Astrocyte (in vitro differentiated cells and primary cell): ENCODE results near the gene GALK2. TPM values are rescaled to one million over a fixed set of nuclear protein-coding genes. Genes with fewer than 3 reads are reported as not detected.

Experiments used
- DNase-seq: peaks from one replicate; pipeline ENCODE4 v3.0.0-alpha.2; 2010; ENCODE audit warnings: low read depth
- FAIRE-seq: peaks from 2 replicates; lab custom pipeline; 2011; peaks lifted over from hg19 to GRCh38; lab: Jason Lieb, UNC
- H2AFZ ChIP-seq: 2 replicates; pipeline ENCODE4 v1.6.0; 2012; ENCODE audit warnings: low read depth, low read length, inconsistent platforms
- H3K27ac ChIP-seq: 2 replicates; pipeline ENCODE4 v1.5.1; 2011; ENCODE audit warnings: low read depth, low read length, inconsistent platforms
- H3K27me3 ChIP-seq: 2 replicates; pipeline ENCODE4 v1.6.0; 2011; ENCODE audit warnings: low read length, inconsistent platforms; ENCODE audit not compliant: insufficient read depth
- H3K36me3 ChIP-seq: 2 replicates; pipeline ENCODE4 v1.5.1; 2011; ENCODE audit warnings: low read length, inconsistent platforms; ENCODE audit not compliant: insufficient read depth
- H3K4me1 ChIP-seq: 2 replicates; pipeline ENCODE4 v1.5.1; 2011; ENCODE audit warnings: low read length, inconsistent platforms; ENCODE audit not compliant: insufficient read depth
- H3K4me2 ChIP-seq: 2 replicates; pipeline ENCODE4 v1.6.0; 2012; ENCODE audit warnings: low read length, inconsistent platforms
- H3K4me3 ChIP-seq: 2 replicates; pipeline ENCODE4 v1.5.1; 2011; ENCODE audit warnings: low read depth, mild to moderate bottlenecking, low read length, inconsistent platforms; ENCODE audit not compliant: insufficient read depth
- H3K79me2 ChIP-seq: 2 replicates; pipeline ENCODE4 v1.6.0; 2012; ENCODE audit warnings: mild to moderate bottlenecking, low read length, inconsistent platforms; ENCODE audit not compliant: insufficient read depth
- H3K9ac ChIP-seq: 2 replicates; pipeline ENCODE4 v1.6.0; 2012; ENCODE audit warnings: mild to moderate bottlenecking, low read length, inconsistent platforms
- H3K9me3 ChIP-seq: 2 replicates; pipeline ENCODE4 v1.5.1; 2012; ENCODE audit warnings: low read depth, mild to moderate bottlenecking, low read length, inconsistent platforms; ENCODE audit not compliant: insufficient read depth
- H4K20me1 ChIP-seq: 2 replicates; pipeline ENCODE4 v1.6.0; 2012; ENCODE audit warnings: low read length, inconsistent platforms; ENCODE audit not compliant: insufficient read depth
- H3K27ac Mint-ChIP-seq: one replicate; pipeline ENCODE4 v1.8.0; 2021; ENCODE audit warnings: mild to moderate bottlenecking, mixed read lengths; ENCODE audit not compliant: unreplicated experiment
- H3K27me3 Mint-ChIP-seq: one replicate; pipeline ENCODE4 v1.8.0; 2021; ENCODE audit warnings: low read depth, mixed read lengths; ENCODE audit not compliant: unreplicated experiment
- H3K36me3 Mint-ChIP-seq: one replicate; pipeline ENCODE4 v1.8.0; 2021; ENCODE audit warnings: low read depth, mixed read lengths; ENCODE audit not compliant: unreplicated experiment
- H3K4me1 Mint-ChIP-seq: one replicate; pipeline ENCODE4 v1.8.0; 2021; ENCODE audit warnings: low read depth, mixed read lengths; ENCODE audit not compliant: unreplicated experiment
- H3K4me3 Mint-ChIP-seq: one replicate; pipeline ENCODE4 v1.8.0; 2021; ENCODE audit warnings: mild to moderate bottlenecking, moderate library complexity, mixed read lengths; ENCODE audit not compliant: unreplicated experiment
- H3K9me3 Mint-ChIP-seq: one replicate; pipeline ENCODE4 v1.8.0; 2021; ENCODE audit warnings: mild to moderate bottlenecking, mixed read lengths; ENCODE audit not compliant: unreplicated experiment
- CTCF ChIP-seq: IDR thresholded peaks from 2 replicates; pipeline ENCODE4 v1.5.1; 2011; ENCODE audit warnings: low read depth, mild to moderate bottlenecking, inconsistent platforms, low read length, moderate library complexity; ENCODE audit not compliant: insufficient read depth
- EZH2 ChIP-seq: IDR thresholded peaks from 2 replicates; pipeline ENCODE4 v1.6.1; 2012; ENCODE audit warnings: mild to moderate bottlenecking, low read length, inconsistent platforms; ENCODE audit not compliant: insufficient read depth
- total RNA-seq: library from RNA; stranded (reverse); gene quantifications from 2 replicates; pipeline ENCODE4 v1.2.1, GENCODE V29; 2021

The GALK2 gene
- total RNA-seq, 1 donor from 2014 or later, result 21.4 TPM

- no peaks in the 10 kb centered on the region for H3K4me1 ChIP-seq
- no peak overlapping the region for H3K4me3 Mint-ChIP-seq
- no peaks in the 10 kb centered on the region for H3K9me3 ChIP-seq
- DNase-seq (no peak), FAIRE-seq (no peak)
- no peak overlapping the region for H3K27ac Mint-ChIP-seq
- H3K27me3 Mint-ChIP-seq, result no peaks in the 10 kb centered on the region
- no peak overlapping the region for H3K27ac ChIP-seq
- H3K36me3 Mint-ChIP-seq, result peaks cover 2% of the 10 kb centered on the region
- no peak overlapping the region for H2AFZ ChIP-seq
- no peak overlapping the region for H3K4me3 ChIP-seq
- H3K4me2 ChIP-seq, result no peak overlapping the region
- no peaks in the 10 kb centered on the region for H3K9me3 Mint-ChIP-seq
- H3K36me3 ChIP-seq, result peaks cover 3% of the 10 kb centered on the region
- no peak overlapping the region for H3K9ac ChIP-seq
- peaks cover 3% of the 10 kb centered on the region for H4K20me1 ChIP-seq
- TF ChIP-seq EZH2 (no peak), CTCF (no peak)
- no peaks in the 10 kb centered on the region for H3K27me3 ChIP-seq
- H3K79me2 ChIP-seq, result no peaks in the 10 kb centered on the region
- peaks cover 8% of the 10 kb centered on the region for H3K4me1 Mint-ChIP-seq
These were observed 157.9 kb downstream of the GALK2 start for GRCh38 chr15:49327927-49328326.

- Histone ChIP-seq H4K20me1 (no peaks in the 10 kb centered on the region), H3K27me3 (no peaks in the 10 kb centered on the region), H3K79me2 (no peaks in the 10 kb centered on the region), H3K9ac (no peak overlapping the region), H3K4me1 (no peaks in the 10 kb centered on the region), H3K9me3 (no peaks in the 10 kb centered on the region), H3K4me3 (no peak overlapping the region), H2AFZ (no peak overlapping the region), H3K36me3 (peaks cover 3% of the 10 kb centered on the region), H3K4me2 (no peak overlapping the region), H3K27ac (no peak overlapping the region)
- DNase-seq (no peak), FAIRE-seq (no peak)
- no peak overlapping the region for H3K27ac Mint-ChIP-seq
- no peak overlapping the region for H3K4me3 Mint-ChIP-seq
- H3K9me3 Mint-ChIP-seq, result no peaks in the 10 kb centered on the region
- no peak for TF ChIP-seq EZH2
- no peak for TF ChIP-seq CTCF
- peaks cover 5% of the 10 kb centered on the region for H3K4me1 Mint-ChIP-seq
- no peaks in the 10 kb centered on the region for H3K27me3 Mint-ChIP-seq
- peaks cover 2% of the 10 kb centered on the region for H3K36me3 Mint-ChIP-seq
These were observed 158.9 kb downstream of the GALK2 start for GRCh38 chr15:49328941-49329340.

- Mint-ChIP-seq H3K27ac (no peak overlapping the region), H3K4me1 (peaks cover 5% of the 10 kb centered on the region), H3K27me3 (no peaks in the 10 kb centered on the region), H3K4me3 (no peak overlapping the region), H3K9me3 (no peaks in the 10 kb centered on the region), H3K36me3 (peaks cover 2% of the 10 kb centered on the region)
- no peak overlapping the region for H3K27ac ChIP-seq
- no peak overlapping the region for H3K4me2 ChIP-seq
- FAIRE-seq, result no peak
- no peaks in the 10 kb centered on the region for H3K9me3 ChIP-seq
- no peak for TF ChIP-seq CTCF
- TF ChIP-seq EZH2, result no peak
- H3K27me3 ChIP-seq, result no peaks in the 10 kb centered on the region
- no peaks in the 10 kb centered on the region for H4K20me1 ChIP-seq
- H3K79me2 ChIP-seq, result no peaks in the 10 kb centered on the region
- no peak overlapping the region for H3K9ac ChIP-seq
- no peak overlapping the region for H3K4me3 ChIP-seq
- no peak for DNase-seq
- no peak overlapping the region for H2AFZ ChIP-seq
- H3K36me3 ChIP-seq, result peaks cover 3% of the 10 kb centered on the region
- no peaks in the 10 kb centered on the region for H3K4me1 ChIP-seq
These were observed 160.1 kb downstream of the GALK2 start for GRCh38 chr15:49330166-49330565.
